Heart left ventricle (tissue), 16 donors: ENCODE data around the gene MBD3L3. TPM values are rescaled to one million over a fixed set of nuclear protein-coding genes. Genes with fewer than 3 reads are reported as not detected.
A peak's percentile ranks its signal among the peaks of the same experiment; 100 is the strongest.

Source experiments
- ATAC-seq, 4 donors: fragments of 200-7000 bp; cut with Tn5 transposase; one replicate each; pipeline ENCODE4 v1.9.1; 2020 to 2022; ENCODE audit warnings: moderate library complexity in 4 of 4, mild to moderate bottlenecking in 3 of 4, moderate number of reproducible peaks in 1 of 4
- DNase-seq, 5 donors: peaks; one replicate each; pipeline ENCODE4 v3.0.0-alpha.2; 2020
- H3K27ac ChIP-seq, 12 donors: fragments of 200-600 bp; sonication (generic) in 4 of 12; one replicate each; pipeline versions ENCODE4 v1.5.0 to v1.8.0; 2016 to 2022; ENCODE audit warnings: mild to moderate bottlenecking in 2 of 12
- H3K27me3 ChIP-seq, 9 donors: fragments of 200-600 bp; sonication (generic) in 2 of 9; one replicate each; pipeline versions ENCODE4 v1.5.1 to v1.8.0; 2016 to 2022; ENCODE audit warnings: mild to moderate bottlenecking in 3 of 9
- H3K36me3 ChIP-seq, 9 donors: fragments of 200-600 bp; sonication (generic) in 2 of 9; one replicate each; pipeline versions ENCODE4 v1.5.0 to v1.8.0; 2018 to 2022; ENCODE audit warnings: mild to moderate bottlenecking in 2 of 9
- H3K4me1 ChIP-seq, 12 donors: fragments of 200-600 bp; sonication (generic) in 4 of 12; one replicate each; pipeline versions ENCODE4 v1.5.0 to v1.8.0; 2016 to 2022; ENCODE audit warnings: mild to moderate bottlenecking in 3 of 12
- H3K4me3 ChIP-seq, 12 donors: fragments of 200-600 bp; sonication (generic) in 4 of 12; one replicate each; pipeline versions ENCODE4 v1.5.0 to v1.8.0; 2017 to 2022; ENCODE audit warnings: mild to moderate bottlenecking in 9 of 12, moderate library complexity in 4 of 12
- H3K9me3 ChIP-seq, 12 donors: fragments of 200-600 bp; sonication (generic) in 4 of 12; one replicate each; pipeline versions ENCODE4 v1.5.0 to v1.8.0; 2016 to 2022; ENCODE audit warnings: mild to moderate bottlenecking in 1 of 12
- POLR2A ChIP-seq, 2 donors: fragments of 450-650 bp; IDR thresholded peaks; one replicate each; pipeline ENCODE4 v1.6.1; 2017; ENCODE audit warnings: antibody characterized with exemption in 2 of 2, mild to moderate bottlenecking in 2 of 2, moderate library complexity in 2 of 2
- WGBS, 4 donors: extraction: QIAGEN DNeasy Blood & Tissue Kit in 2 of 4; methylation state at CpG; one replicate each; pipeline versions ENCODE4 v1.1.5 to v1.1.7; 2013 to 2018; 5-methylcytosine and 5-hydroxymethylcytosine counted together
- intact Hi-C, 10 donors: fragments of 100-400 bp; cut with DNase I; formaldehyde crosslinking; loops; one replicate each; pipeline versions ENCODE4 v1.11.1 to v1.14.2; 2022
- polyA plus RNA-seq, 2 donors: library from polyadenylated mRNA; stranded (reverse); fragments of 200-250 nt; gene quantifications; one replicate each; pipeline ENCODE4 v1.2.3, GENCODE V29; 2013
- total RNA-seq, 9 donors: library from RNA; depleted of rRNA in 2 of 9; stranded (reverse); fragments of >200 nt in 2 of 9; fragmentation: NEBNext Ultra II Directional in 3 of 9; extraction: Animal tissue kit (Norgen Biotek cat#: 25700) in 3 of 9; gene quantifications; one replicate each; pipeline versions ENCODE4 v1.1.0 to v1.2.4, GENCODE V29; 2016 to 2023
- TF ChIP-seq, protein P1 (sequence below), 12 donors: fragments of 200-600 bp; sonication (generic) in 4 of 12; IDR thresholded peaks; one replicate each; pipeline versions ENCODE4 v1.5.0 to v1.8.0; 2018 to 2022; ENCODE audit warnings: antibody characterized with exemption in 12 of 12, mild to moderate bottlenecking in 5 of 12
- donor health status: ischemic (EF 13 %, LVEDD 7.1; RV severe dilation, severe dysfunction).
- donor health status: healthy with polysubstance abuse.
- donor health status: DM: no; HTN: yes; CAD: no.
- donor health status: DM: no; HTN: no; CAD: no.
- donor health status: ischemic (EF 25% LVEDD 6.9; RV normal size, moderate dysfunction).
- donor health status: ischemic (EF 25% LVEDD 5.7; RV mildly dilated, moderate dysfunction).
- donor health status: healthy.
- donor health status: DM: yes; HTN: yes; CAD: no.
- donor health status: ischemic (EF 35%, LVEDD 5.7; RV mildly dilated, moderate dysfunction).
- donor health status: nonischemic (EF 11% LVEDD 7.7; RV severe dilation, severe dysfunction).
- donor health status: DM: yes; HTN: yes; CAD: no.
- donor health status: PGD.
- donor health status: ischemic (EF 29% LVEDD 5.4; RV normal size, mild dysfunction).
- donor health status: nonischemic (EF 23%, LVEDD 6.1; RV moderate dilation, normal function).

The MBD3L3 gene
- total and polyA plus RNA-seq, 11 donors = not detected

DNA sequence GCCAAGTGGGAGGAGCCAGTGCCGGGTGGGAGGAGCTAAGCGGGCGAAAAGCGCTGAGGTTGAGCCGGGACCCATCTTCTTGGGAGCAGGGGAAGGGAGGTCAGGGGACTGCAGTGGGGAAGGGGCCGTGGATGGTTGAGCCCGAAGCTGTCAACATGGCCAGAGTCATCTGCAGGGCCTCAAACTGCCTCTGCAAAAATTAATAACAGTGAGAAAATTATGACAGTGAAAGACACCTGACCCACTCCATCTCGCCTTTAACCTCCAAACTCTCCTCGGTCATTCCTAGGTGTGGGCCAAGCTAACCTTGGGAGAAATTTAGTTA lies 41.1 kb upstream of the MBD3L3 start:
- intact Hi-C loops = no loop called here
- WGBS, 4 donors = 12 to 14% (median 14%) methylated on average over 9 of the region's 9 CpGs
- peaks cover 0 to 35% (median 10%) of the 10 kb centered on the region in 12 donors for H3K9me3 ChIP-seq
- H3K27me3 ChIP-seq = peaks cover 0 to under 1% (median 0%) of the 10 kb centered on the region in 9 donors
- no peaks in the 10 kb centered on the region for H3K36me3 ChIP-seq
- ATAC-seq (no peak), DNase-seq (no peak)
- H3K4me3 ChIP-seq = peak overlapping the region; percentile 30 to 91 (median 63)
- H3K27ac ChIP-seq = peak overlapping the region; percentile 91 to 98 (median 92)
- TF ChIP-seq, protein P1, sequence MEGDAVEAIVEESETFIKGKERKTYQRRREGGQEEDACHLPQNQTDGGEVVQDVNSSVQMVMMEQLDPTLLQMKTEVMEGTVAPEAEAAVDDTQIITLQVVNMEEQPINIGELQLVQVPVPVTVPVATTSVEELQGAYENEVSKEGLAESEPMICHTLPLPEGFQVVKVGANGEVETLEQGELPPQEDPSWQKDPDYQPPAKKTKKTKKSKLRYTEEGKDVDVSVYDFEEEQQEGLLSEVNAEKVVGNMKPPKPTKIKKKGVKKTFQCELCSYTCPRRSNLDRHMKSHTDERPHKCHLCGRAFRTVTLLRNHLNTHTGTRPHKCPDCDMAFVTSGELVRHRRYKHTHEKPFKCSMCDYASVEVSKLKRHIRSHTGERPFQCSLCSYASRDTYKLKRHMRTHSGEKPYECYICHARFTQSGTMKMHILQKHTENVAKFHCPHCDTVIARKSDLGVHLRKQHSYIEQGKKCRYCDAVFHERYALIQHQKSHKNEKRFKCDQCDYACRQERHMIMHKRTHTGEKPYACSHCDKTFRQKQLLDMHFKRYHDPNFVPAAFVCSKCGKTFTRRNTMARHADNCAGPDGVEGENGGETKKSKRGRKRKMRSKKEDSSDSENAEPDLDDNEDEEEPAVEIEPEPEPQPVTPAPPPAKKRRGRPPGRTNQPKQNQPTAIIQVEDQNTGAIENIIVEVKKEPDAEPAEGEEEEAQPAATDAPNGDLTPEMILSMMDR (IDR thresholded peaks at IDR 0.05) = no peak
- TF ChIP-seq POLR2A (IDR thresholded peaks at IDR 0.05) = no peak
- peaks cover 0 to 12% (median 4%) of the 10 kb centered on the region in 12 donors for H3K4me1 ChIP-seq

GRCh38 chr19:7098701-7099596 lies 40.5 kb upstream of the MBD3L3 start:
- Histone ChIP-seq H3K4me1 (peaks cover 0 to 12% (median 4%) of the 10 kb centered on the region in 12 donors), H3K27ac (peak overlapping the region; percentile 91 to 98 (median 92)), H3K27me3 (no peaks in the 10 kb centered on the region), H3K9me3 (peaks cover 0 to 41% (median 13%) of the 10 kb centered on the region in 12 donors), H3K36me3 (no peaks in the 10 kb centered on the region), H3K4me3 (peak overlapping the region; percentile 30 to 91 (median 63))
- WGBS, 4 donors = 0 to 1% (median 0%) methylated on average over 78 of the region's 78 CpGs
- intact Hi-C loops = loop anchor here in 1 of 10 donors (1.0 kb wide), 1 partner anchor 30 kb away; the partner anchor contains the start of gene ZNF557
- peak; percentile 94 to 97 (median 96) for ATAC-seq
- peak; percentile 92 to 96 (median 94) for DNase-seq
- TF ChIP-seq, protein P1 (IDR thresholded peaks at IDR 0.05) = no peak
- TF ChIP-seq POLR2A (IDR thresholded peaks at IDR 0.05) = peak in 1 of 2 donors; percentile 57

GRCh38 chr19:7098096-7098495 lies 39.6 kb upstream of the MBD3L3 start:
- H3K36me3 ChIP-seq = no peaks in the 10 kb centered on the region
- 93 to 100% (median 96%) methylated on average over 3 of the region's 3 CpGs for WGBS, 4 donors
- H3K4me3 ChIP-seq = peak overlapping the region in 11 of 12 donors; percentile 45 to 91 (median 64)
- H3K4me1 ChIP-seq = peaks cover 0 to 12% (median 4%) of the 10 kb centered on the region in 12 donors
- no peak for DNase-seq
- peak overlapping the region in 8 of 12 donors; percentile 91 to 98 (median 94) for H3K27ac ChIP-seq
- intact Hi-C loops = loop anchor here in 1 of 10 donors (1.0 kb wide), 1 partner anchor 29 kb away; the partner anchor contains the start of gene ZNF557
- no peak for TF ChIP-seq POLR2A (IDR thresholded peaks at IDR 0.05)
- ATAC-seq = no peak
- H3K27me3 ChIP-seq = no peaks in the 10 kb centered on the region
- H3K9me3 ChIP-seq = peaks cover 0 to 49% (median 16%) of the 10 kb centered on the region in 12 donors

DNA sequence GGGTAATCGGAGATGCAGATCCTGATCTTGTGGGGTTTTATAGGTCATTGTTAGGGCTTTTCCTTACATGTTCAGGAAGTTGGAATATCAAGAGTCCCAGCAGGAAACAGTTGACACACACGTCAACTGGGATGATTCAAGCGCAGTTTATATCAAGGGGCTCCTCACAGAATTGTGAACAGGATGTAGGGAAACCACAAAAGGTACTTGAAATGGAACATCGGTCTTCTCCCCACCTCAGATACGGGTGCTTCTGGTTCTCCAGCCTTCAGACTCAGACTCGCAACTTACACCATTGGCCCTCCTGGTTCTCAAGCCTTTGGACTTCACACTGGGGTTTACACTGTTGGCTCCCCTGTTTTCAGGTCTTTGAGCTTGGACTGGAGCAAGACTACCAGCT lies 30.5 kb upstream of the MBD3L3 start:
- 89 to 97% (median 94%) methylated on average over 6 of the region's 6 CpGs for WGBS, 4 donors
- Histone ChIP-seq H3K4me3 (no peak overlapping the region), H3K36me3 (peaks cover 5 to 66% (median 6%) of the 10 kb centered on the region in 9 donors), H3K4me1 (no peaks in the 10 kb centered on the region), H3K27me3 (no peaks in the 10 kb centered on the region), H3K9me3 (peaks cover under 1 to 99% (median 67%) of the 10 kb centered on the region in 12 donors), H3K27ac (no peak overlapping the region)
- TF ChIP-seq POLR2A (IDR thresholded peaks at IDR 0.05) = no peak
- TF ChIP-seq, protein P1 (IDR thresholded peaks at IDR 0.05) = no peak
- DNase-seq = no peak
- intact Hi-C loops = no loop called here
- no peak for ATAC-seq
